HCT116 (cell line): ENCODE measurements around the gene C16orf90. TPM values are rescaled to one million over a fixed set of nuclear protein-coding genes. Genes with fewer than 3 reads are reported as not detected.

Source experiments
- ATAC-seq: fragments of 200-7000 bp; cut with Tn5 transposase; 2 replicates; pipeline ENCODE4 v1.9.1; 2020; ENCODE audit warnings: mild to moderate bottlenecking, moderate library complexity
- BruUV-seq: library from RNA; stranded (reverse); fragments of 400-500 nt; replicated peaks from 2 replicates; lab custom pipeline; 2021; lab: Mats Ljungman, UMichigan
- CTCF ChIA-PET: fragments of 300-600 bp; sonication (Branson Sonifier 250); formaldehyde crosslinking; loops from one replicate; lab custom pipeline; 2021; ENCODE audit warnings: antibody characterized with exemption; lab: Charles Lee
- POLR2A ChIA-PET: fragments of 300-600, 350-600 bp; sonication (Branson Sonifier 250); formaldehyde crosslinking; loops from one replicate; lab custom pipeline; 2021; ENCODE audit warnings: antibody characterized with exemption; lab: Charles Lee
- RAD21 ChIA-PET, 2 experiments: fragments of 300-600 bp; sonication (Branson Sonifier 250); formaldehyde crosslinking; loops; one replicate each; lab custom pipeline; 2023; ENCODE audit warnings: low total read pairs in 2 of 2; ENCODE audit not compliant: uncharacterized antibody in 2 of 2, unreplicated experiment in 2 of 2, low non-redundant PET in 1 of 2; lab: Charles Lee
- DNase-seq: peaks from one replicate; pipeline ENCODE4 v3.0.0-alpha.2; 2010; ENCODE audit warnings: low read depth, low spot score
- H2AFZ ChIP-seq: fragments of 200-600 bp; shearing (Covaris generic), sonication (generic); 2 replicates; pipeline ENCODE4 v1.6.1; 2017; ENCODE audit warnings: low read depth, mixed run types, mixed read lengths, antibody characterized with exemption, low read length; ENCODE audit not compliant: poor library complexity, severe bottlenecking
- H3K27ac ChIP-seq: 2 replicates; pipeline ENCODE4 v1.5.1; 2012; ENCODE audit warnings: low read depth, low read length
- H3K27me3 ChIP-seq: fragments of 200-600 bp; sonication (generic); 2 replicates; pipeline ENCODE4 v1.6.1; 2016; ENCODE audit warnings: mixed run types, low read length, mixed read lengths; ENCODE audit not compliant: insufficient read depth
- H3K36me3 ChIP-seq, 2 experiments: fragments of 200-500 bp in 1 of 2; fragments of 200-600 bp in 1 of 2; sonication (Bioruptor generic) in 1 of 2; sonication (generic) in 1 of 2; 2 replicates each; pipeline versions ENCODE4 v1.5.1 to v1.6.1; 2014 to 2016; ENCODE audit warnings: low read length in 2 of 2, inconsistent platforms in 1 of 2, mixed read lengths in 1 of 2, mixed run types in 1 of 2; ENCODE audit not compliant: insufficient read depth in 2 of 2, control insufficient read depth in 1 of 2
- H3K4me1 ChIP-seq, 2 experiments: fragments of 200-600 bp in 1 of 2; sonication (generic) in 1 of 2; 2 replicates each; pipeline versions ENCODE4 v1.5.1 to v1.6.1; 2012 to 2017; ENCODE audit warnings: low read length in 2 of 2, inconsistent platforms in 1 of 2, mild to moderate bottlenecking in 1 of 2, mixed read lengths in 1 of 2, mixed run types in 1 of 2, moderate library complexity in 1 of 2; ENCODE audit not compliant: insufficient read depth in 2 of 2, control insufficient read depth in 1 of 2
- H3K4me2 ChIP-seq: fragments of 200-600 bp; sonication (generic); 2 replicates; pipeline ENCODE4 v1.6.1; 2017; ENCODE audit warnings: mixed run types, low read length, mixed read lengths
- H3K4me3 ChIP-seq, 2 experiments: fragments of 200-600 bp in 1 of 2; sonication (generic) in 1 of 2; replicated peaks in 1 of 2; 2 replicates each; pipeline ENCODE4 v1.5.1; 2011 to 2016; ENCODE audit warnings: low read length in 2 of 2, control low read depth in 1 of 2, low read depth in 1 of 2, mild to moderate bottlenecking in 1 of 2, mixed read lengths in 1 of 2, mixed run types in 1 of 2
- H3K79me2 ChIP-seq: fragments of 200-600 bp; sonication (generic); 2 replicates; pipeline ENCODE4 v1.6.1; 2017; ENCODE audit warnings: mild to moderate bottlenecking, mixed run types, low read length, moderate library complexity, mixed read lengths; ENCODE audit not compliant: insufficient read depth
- H3K9ac ChIP-seq: fragments of 200-600 bp; sonication (generic); 2 replicates; pipeline ENCODE4 v1.6.1; 2016; ENCODE audit warnings: low read length, mixed read lengths
- H3K9me2 ChIP-seq: fragments of 200-600 bp; sonication (generic), shearing (Covaris generic); 2 replicates; pipeline ENCODE4 v1.6.1; 2017; ENCODE audit warnings: mixed run types, mild to moderate bottlenecking, moderate library complexity; ENCODE audit not compliant: insufficient read depth
- H3K9me3 ChIP-seq, 2 experiments: fragments of 200-500 bp in 1 of 2; fragments of 200-600 bp in 1 of 2; sonication (Bioruptor generic) in 1 of 2; sonication (generic) in 1 of 2; 2 replicates each; pipeline ENCODE4 v1.6.1; 2014 to 2017; ENCODE audit warnings: low read length in 2 of 2, mixed read lengths in 2 of 2, inconsistent platforms in 1 of 2, low read depth in 1 of 2, mild to moderate bottlenecking in 1 of 2, mixed run types in 1 of 2, moderate library complexity in 1 of 2; ENCODE audit not compliant: control insufficient read depth in 1 of 2, insufficient read depth in 1 of 2
- H4K20me1 ChIP-seq: fragments of 200-600 bp; sonication (generic), shearing (Covaris generic); 2 replicates; pipeline ENCODE4 v1.6.1; 2017; ENCODE audit warnings: mixed run types, mild to moderate bottlenecking, moderate library complexity; ENCODE audit not compliant: insufficient read depth
- CBX3 ChIP-seq: IDR thresholded peaks from 2 replicates; pipeline ENCODE4 v1.6.1; 2012; ENCODE audit warnings: low read depth
- ELF1 ChIP-seq: IDR thresholded peaks from 2 replicates; pipeline ENCODE4 v1.6.1; 2012; ENCODE audit warnings: low read depth, borderline replicate concordance
- EZH2 ChIP-seq: fragments of 200-600 bp; sonication (generic); IDR thresholded peaks from 2 replicates; pipeline ENCODE4 v1.6.1; 2017; ENCODE audit warnings: antibody characterized with exemption, mixed run types
- FOSL1 ChIP-seq: IDR thresholded peaks from 2 replicates; pipeline ENCODE4 v1.6.1; 2012; ENCODE audit warnings: low read depth
- JUND ChIP-seq: IDR thresholded peaks from 2 replicates; pipeline ENCODE4 v1.6.1; 2012
- POLR2A ChIP-seq: IDR thresholded peaks from 2 replicates; pipeline ENCODE4 v1.7.0; 2011; ENCODE audit warnings: borderline replicate concordance; ENCODE audit not compliant: insufficient read depth, insufficient read length; ENCODE audit errors: extremely low read depth
- SIN3A ChIP-seq: IDR thresholded peaks from 2 replicates; pipeline ENCODE4 v1.6.1; 2012; ENCODE audit warnings: low read depth
- SP1 ChIP-seq: IDR thresholded peaks from 2 replicates; pipeline ENCODE4 v1.6.1; 2012; ENCODE audit warnings: low read depth
- SRF ChIP-seq: IDR thresholded peaks from 2 replicates; pipeline ENCODE4 v1.6.1; 2012; ENCODE audit warnings: low read depth
- TCF7L2 ChIP-seq: IDR thresholded peaks from 2 replicates; pipeline ENCODE4 v1.7.0; 2011; ENCODE audit warnings: borderline replicate concordance, inconsistent platforms; ENCODE audit not compliant: insufficient read depth, insufficient read length; ENCODE audit errors: extremely low read depth
- ZFX ChIP-seq: fragments of 450-650 bp; IDR thresholded peaks from 2 replicates; pipeline ENCODE4 v1.6.1; 2017
- ZNF274 ChIP-seq: fragments of 200-500 bp; sonication (Bioruptor generic); IDR thresholded peaks from 2 replicates; pipeline ENCODE4 v1.6.1; 2014; ENCODE audit warnings: mild to moderate bottlenecking, low read depth, low read length, inconsistent platforms
- intact Hi-C: fragments of 100-400 bp; cut with micrococcal nuclease; formaldehyde crosslinking; loops from 2 replicates; pipeline ENCODE4 v1.10.0; 2022
- total RNA-seq: library from RNA; stranded (reverse); gene quantifications from one replicate; pipeline ENCODE4 v1.2.1, GENCODE V29; 2021; ENCODE audit not compliant: unreplicated experiment
- TF ChIP-seq, protein P1 (sequence below), 3 experiments: fragments of 200-600 bp in 1 of 3; sonication (generic) in 1 of 3; IDR thresholded peaks in 2 of 3; conservative IDR thresholded peaks in 1 of 3; 2 replicates each; pipeline ENCODE4 v1.5.1; 2012 to 2017; ENCODE audit warnings: low read depth in 2 of 3, low read length in 2 of 3, antibody characterized with exemption in 1 of 3, borderline replicate concordance in 1 of 3, control low read depth in 1 of 3, mild to moderate bottlenecking in 1 of 3, mixed read lengths in 1 of 3, mixed run types in 1 of 3, moderate library complexity in 1 of 3; ENCODE audit not compliant: insufficient read depth in 1 of 3
- TF ChIP-seq, protein P2 (sequence below): IDR thresholded peaks from 2 replicates; pipeline ENCODE4 v1.6.1; 2011; ENCODE audit warnings: mild to moderate bottlenecking, low read length, moderate library complexity; ENCODE audit not compliant: insufficient replicate concordance; ENCODE audit errors: extremely low read depth
- TF ChIP-seq, protein P3 (sequence below): IDR thresholded peaks from 2 replicates; pipeline ENCODE4 v1.6.1; 2012
- TF ChIP-seq, protein P4 (sequence below): IDR thresholded peaks from 2 replicates; pipeline ENCODE4 v1.6.1; 2012; ENCODE audit warnings: low read depth
- TF ChIP-seq, protein P5 (sequence below): IDR thresholded peaks from 2 replicates; pipeline ENCODE4 v1.6.1; 2012

C16orf90 gene
- total RNA-seq, 1 experiment from 2014 or later: not detected

DNA sequence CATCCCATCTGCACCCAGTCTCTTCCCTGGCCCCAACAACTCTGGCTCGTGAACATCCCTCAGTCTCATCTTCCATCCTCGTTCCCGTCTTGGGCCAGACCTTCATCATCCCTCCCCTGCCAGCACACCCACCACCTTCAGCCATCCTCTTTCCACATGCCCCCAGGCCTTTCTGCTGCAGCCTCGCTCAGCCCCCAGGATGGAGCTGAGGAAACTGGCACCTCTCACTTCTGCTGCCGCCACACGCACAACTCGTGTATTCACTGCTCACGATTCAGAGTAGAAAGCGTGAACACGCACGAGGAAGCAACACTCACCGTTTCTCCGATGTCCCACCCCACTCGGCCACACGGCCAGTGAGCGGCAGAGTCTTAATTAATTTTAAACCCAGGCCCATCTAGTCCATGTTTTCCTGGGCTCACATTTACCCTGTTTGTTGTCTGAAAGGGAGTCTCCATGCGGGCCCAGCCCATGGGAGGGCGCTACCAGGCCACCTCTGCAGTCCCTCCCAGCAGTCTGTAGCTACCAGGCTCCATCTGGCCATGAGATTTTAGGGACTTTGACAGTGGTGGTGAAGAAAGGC lies 12.5 kb downstream of the C16orf90 start:
- no peaks in the 10 kb centered on the region for H3K9me2 ChIP-seq
- no peak for ATAC-seq
- BruUV-seq: no TSS peak
- intact Hi-C loops: no loop called here
- no peaks in the 10 kb centered on the region for H3K4me1 ChIP-seq
- H3K27me3 ChIP-seq: no peaks in the 10 kb centered on the region
- no peak overlapping the region for H3K4me2 ChIP-seq
- no peak overlapping the region for H3K27ac ChIP-seq
- no peaks in the 10 kb centered on the region for H3K9me3 ChIP-seq
- POLR2A ChIA-PET: no interaction called here
- no peak overlapping the region for H3K9ac ChIP-seq
- no peak overlapping the region for H3K4me3 ChIP-seq
- H3K79me2 ChIP-seq: peaks cover 28% of the 10 kb centered on the region
- TF ChIP-seq, protein P1, sequence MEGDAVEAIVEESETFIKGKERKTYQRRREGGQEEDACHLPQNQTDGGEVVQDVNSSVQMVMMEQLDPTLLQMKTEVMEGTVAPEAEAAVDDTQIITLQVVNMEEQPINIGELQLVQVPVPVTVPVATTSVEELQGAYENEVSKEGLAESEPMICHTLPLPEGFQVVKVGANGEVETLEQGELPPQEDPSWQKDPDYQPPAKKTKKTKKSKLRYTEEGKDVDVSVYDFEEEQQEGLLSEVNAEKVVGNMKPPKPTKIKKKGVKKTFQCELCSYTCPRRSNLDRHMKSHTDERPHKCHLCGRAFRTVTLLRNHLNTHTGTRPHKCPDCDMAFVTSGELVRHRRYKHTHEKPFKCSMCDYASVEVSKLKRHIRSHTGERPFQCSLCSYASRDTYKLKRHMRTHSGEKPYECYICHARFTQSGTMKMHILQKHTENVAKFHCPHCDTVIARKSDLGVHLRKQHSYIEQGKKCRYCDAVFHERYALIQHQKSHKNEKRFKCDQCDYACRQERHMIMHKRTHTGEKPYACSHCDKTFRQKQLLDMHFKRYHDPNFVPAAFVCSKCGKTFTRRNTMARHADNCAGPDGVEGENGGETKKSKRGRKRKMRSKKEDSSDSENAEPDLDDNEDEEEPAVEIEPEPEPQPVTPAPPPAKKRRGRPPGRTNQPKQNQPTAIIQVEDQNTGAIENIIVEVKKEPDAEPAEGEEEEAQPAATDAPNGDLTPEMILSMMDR (IDR thresholded peaks at IDR 0.05 in 2 of 3, conservative IDR thresholded peaks at IDR 0.05 in 1 of 3; ENCODE audit: borderline replicate concordance in 1 of 3, insufficient read depth in 1 of 3, low read depth in 2 of 3, low read length in 2 of 3): no peak
- no peak for TF ChIP-seq CBX3
- TF ChIP-seq, protein P2, sequence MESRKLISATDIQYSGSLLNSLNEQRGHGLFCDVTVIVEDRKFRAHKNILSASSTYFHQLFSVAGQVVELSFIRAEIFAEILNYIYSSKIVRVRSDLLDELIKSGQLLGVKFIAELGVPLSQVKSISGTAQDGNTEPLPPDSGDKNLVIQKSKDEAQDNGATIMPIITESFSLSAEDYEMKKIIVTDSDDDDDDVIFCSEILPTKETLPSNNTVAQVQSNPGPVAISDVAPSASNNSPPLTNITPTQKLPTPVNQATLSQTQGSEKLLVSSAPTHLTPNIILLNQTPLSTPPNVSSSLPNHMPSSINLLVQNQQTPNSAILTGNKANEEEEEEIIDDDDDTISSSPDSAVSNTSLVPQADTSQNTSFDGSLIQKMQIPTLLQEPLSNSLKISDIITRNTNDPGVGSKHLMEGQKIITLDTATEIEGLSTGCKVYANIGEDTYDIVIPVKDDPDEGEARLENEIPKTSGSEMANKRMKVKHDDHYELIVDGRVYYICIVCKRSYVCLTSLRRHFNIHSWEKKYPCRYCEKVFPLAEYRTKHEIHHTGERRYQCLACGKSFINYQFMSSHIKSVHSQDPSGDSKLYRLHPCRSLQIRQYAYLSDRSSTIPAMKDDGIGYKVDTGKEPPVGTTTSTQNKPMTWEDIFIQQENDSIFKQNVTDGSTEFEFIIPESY: no peak
- TF ChIP-seq, protein P3, sequence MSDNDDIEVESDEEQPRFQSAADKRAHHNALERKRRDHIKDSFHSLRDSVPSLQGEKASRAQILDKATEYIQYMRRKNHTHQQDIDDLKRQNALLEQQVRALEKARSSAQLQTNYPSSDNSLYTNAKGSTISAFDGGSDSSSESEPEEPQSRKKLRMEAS: no peak
- no peak for TF ChIP-seq SP1
- TF ChIP-seq, protein P4, sequence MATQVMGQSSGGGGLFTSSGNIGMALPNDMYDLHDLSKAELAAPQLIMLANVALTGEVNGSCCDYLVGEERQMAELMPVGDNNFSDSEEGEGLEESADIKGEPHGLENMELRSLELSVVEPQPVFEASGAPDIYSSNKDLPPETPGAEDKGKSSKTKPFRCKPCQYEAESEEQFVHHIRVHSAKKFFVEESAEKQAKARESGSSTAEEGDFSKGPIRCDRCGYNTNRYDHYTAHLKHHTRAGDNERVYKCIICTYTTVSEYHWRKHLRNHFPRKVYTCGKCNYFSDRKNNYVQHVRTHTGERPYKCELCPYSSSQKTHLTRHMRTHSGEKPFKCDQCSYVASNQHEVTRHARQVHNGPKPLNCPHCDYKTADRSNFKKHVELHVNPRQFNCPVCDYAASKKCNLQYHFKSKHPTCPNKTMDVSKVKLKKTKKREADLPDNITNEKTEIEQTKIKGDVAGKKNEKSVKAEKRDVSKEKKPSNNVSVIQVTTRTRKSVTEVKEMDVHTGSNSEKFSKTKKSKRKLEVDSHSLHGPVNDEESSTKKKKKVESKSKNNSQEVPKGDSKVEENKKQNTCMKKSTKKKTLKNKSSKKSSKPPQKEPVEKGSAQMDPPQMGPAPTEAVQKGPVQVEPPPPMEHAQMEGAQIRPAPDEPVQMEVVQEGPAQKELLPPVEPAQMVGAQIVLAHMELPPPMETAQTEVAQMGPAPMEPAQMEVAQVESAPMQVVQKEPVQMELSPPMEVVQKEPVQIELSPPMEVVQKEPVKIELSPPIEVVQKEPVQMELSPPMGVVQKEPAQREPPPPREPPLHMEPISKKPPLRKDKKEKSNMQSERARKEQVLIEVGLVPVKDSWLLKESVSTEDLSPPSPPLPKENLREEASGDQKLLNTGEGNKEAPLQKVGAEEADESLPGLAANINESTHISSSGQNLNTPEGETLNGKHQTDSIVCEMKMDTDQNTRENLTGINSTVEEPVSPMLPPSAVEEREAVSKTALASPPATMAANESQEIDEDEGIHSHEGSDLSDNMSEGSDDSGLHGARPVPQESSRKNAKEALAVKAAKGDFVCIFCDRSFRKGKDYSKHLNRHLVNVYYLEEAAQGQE: no peak
- TF ChIP-seq POLR2A: no peak
- TF ChIP-seq, protein P5, sequence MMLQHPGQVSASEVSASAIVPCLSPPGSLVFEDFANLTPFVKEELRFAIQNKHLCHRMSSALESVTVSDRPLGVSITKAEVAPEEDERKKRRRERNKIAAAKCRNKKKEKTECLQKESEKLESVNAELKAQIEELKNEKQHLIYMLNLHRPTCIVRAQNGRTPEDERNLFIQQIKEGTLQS: no peak
- TF ChIP-seq ZFX: no peak
- TF ChIP-seq FOSL1: no peak
- no peak for TF ChIP-seq SRF
- TF ChIP-seq ZNF274: no peak
- no peak for TF ChIP-seq TCF7L2
- no peak for TF ChIP-seq JUND
- no peak for TF ChIP-seq SIN3A
- no peak for TF ChIP-seq ELF1
- TF ChIP-seq EZH2: no peak
- TF ChIP-seq, all 23 proteins: peak for 0
- ChIA-PET RAD21 (no interaction called here), CTCF (no interaction called here)
- Histone ChIP-seq H2AFZ (no peak overlapping the region), H4K20me1 (no peaks in the 10 kb centered on the region), H3K36me3 (peaks cover 17 to 25% of the 10 kb centered on the region in 2 experiments; a peak in 3 of 4 replicates)
- no peak for DNase-seq
